Activated CD4-positive, alpha-beta T cell treated with anti-CD3 and anti-CD28 coated beads, Interleukin-10, Interleukin-2, amounts not matched to agents 100 ng/mL and 50 ng/mL, durations not matched to agents 16 hours and 8 hours (primary cell): ENCODE data around the gene ATP4A.
"Not testable (repeated sequence)": the region's sequence is repeated elsewhere in the genome, so short reads cannot be mapped to it uniquely, and the experiment has no call there.

ENCODE experiments used
- DNase-seq: peaks from one replicate; pipeline ENCODE4 v3.0.0-alpha.2; 2020

The ATP4A gene

GRCh38 chr19:35563207-35563829 lies at the start of gene ATP4A:
TSS of gene ATP4A (minus strand) at chr19:35563658. CDS start at chr19:35563629, 29 bp downstream.
- no peak for DNase-seq

DNA sequence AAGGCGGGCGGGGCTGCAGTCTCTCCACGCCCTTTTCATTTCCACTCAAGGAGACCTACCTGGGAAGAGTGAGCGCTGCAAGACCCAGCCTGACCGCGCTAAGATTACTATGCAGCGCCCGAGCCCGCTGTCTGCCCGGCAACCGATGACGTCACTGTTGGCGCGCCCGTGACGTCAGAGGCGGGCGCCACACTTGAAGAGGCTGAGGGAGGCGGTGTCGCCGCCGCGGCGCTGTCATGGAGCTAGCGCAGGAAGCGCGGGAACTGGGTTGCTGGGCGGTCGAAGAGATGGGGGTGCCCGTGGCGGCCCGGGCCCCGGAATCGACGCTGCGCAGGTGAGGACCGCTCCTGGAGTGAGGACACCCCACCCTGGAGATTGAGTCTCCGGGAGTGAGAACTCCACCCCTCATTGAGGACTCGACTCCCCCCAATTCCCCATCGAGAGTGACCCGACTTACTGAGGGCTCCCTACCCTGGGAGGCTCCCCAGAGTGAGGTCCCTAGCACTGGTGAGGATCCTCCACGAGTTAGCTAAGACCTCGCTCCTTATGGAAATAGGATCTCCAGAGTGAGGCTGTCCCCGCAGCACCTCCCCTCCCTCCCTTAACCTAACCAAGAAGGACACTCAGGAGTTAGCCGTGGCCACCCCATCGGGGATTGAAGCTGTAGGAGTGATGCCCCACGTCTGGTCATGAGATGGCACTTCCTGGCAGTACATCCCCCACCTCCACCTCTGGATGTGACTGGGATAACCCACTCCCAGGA lies 49.3 kb upstream of the ATP4A start, which contains the start of gene HAUS5:
Gene HAUS5, plus strand, starts transcription at position 177 of the 763 bp plus-strand sequence. Its CDS starts 60 bp downstream, at position 237.
- DNase-seq = peak; percentile 97

DNA sequence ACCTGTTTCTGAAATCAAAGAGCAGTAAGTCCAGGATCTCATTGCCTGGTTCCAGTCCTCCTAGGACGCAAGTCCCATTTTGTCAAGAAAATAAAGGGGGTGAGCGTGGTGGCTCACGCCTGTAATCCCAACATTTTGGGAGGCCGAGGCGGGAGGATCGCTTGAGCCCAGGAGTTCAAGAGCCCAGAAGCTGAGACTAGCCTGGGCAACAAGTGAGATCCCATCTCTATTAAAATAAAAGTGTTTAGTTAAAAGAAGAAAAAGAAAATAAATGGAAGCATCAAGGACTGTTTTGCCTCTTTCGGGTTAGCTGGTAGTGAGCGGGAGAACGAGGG lies 48.7 kb upstream of the ATP4A start:
- DNase-seq = no peak

DNA sequence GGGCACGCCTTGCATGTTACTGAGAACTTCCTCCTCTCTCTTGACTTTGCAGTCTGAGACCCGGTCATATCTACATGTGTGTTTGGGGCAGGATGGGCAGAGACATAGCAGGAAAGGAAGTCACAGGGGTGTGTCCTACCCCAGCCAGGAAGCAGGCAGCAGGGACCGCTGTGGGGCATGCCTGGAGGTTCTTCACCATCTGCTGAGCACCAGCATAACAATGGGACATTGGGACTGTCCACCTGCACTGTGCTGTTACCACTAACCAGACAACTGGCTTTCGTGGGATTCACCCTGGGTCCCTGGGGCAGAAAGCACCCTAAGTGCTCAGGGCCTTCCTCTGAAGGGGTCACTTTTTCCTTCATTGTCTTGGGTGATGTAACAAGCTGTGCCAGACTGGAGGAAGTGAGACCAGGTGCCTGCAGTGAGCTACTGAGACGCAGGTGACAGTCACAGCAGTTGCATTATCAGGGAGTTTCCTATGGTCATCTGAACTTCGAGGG lies 46.4 kb upstream of the ATP4A start:
- DNase-seq = peak; percentile 38

DNA sequence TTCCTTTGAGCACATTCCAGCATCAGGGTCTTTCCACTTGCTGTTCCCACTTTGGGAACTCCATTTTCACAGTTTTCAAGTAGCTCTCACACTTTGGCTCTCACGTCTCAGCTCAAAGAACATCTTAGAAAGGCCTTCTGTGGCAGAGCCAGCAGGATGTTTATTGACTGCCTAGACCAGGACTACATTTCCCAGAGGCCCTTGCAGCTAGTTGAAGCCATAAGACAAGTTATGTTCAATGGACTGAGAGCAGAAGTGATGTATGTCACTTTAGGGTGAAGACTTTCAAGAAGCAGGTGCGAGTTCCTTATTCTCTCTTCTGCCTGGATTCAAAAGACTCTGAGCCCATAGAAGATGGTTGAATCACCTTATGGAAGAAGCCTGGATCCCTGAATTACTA lies 44.8 kb upstream of the ATP4A start:
- no peak for DNase-seq

DNA sequence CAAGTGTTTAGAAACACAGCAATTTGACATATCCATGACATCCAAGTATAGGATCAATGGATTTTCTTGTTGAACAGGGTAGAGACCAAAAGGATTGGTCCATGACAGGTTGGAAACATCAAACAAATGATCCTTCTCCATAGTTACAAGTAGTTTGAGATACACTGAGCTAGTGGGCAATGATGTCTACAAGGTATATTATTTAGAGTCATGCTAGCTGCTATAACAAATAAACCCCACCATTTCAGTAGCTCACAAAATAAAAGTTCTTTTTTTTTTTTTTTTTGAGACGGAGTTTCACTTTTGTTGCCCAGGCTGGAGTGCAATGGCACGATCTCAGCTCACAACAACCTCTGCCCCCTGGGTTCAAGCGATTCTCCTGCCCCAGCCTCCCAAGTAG lies 44.2 kb upstream of the ATP4A start:
- DNase-seq = no peak

DNA sequence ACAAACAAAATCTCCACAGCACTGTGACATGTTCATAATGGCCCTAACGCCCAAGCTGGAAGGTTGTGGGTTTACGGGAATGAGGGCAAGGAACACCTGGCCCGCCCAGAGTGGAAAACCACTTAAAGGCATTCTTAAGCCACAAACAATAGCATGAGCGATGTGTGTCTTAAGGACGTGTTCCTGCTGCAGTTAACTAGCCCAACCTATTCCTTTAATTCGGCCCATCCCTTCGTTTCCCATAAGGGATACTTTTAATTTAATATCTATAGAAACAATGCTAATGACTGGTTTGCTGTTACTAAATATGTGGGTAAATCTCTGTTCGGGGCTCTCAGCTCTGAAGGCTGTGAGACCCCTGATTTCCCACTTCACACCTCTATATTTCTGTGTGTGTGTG lies 43.7 kb upstream of the ATP4A start:
- DNase-seq = not testable (repeated sequence)

DNA sequence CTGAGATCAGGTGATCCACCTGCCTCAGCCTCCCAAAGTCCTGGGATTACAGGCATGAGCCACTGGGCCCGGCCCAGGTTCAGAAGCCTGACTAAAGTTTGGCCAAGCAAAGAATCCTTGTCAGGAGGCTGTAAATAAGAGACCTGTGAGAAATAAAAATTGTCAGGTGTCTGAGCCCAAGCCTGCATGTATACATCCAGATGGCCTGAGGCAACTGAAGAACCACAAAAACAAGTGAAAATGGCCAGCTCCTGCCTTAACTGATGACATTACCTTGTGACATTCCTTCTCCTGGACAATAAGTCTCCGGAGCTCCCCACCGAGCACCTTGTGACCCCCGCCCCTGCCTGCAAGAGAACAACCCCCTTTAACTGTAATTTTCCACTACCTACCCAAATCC lies 41.0 kb upstream of the ATP4A start:
- DNase-seq = not testable (repeated sequence)

GRCh38 chr19:35601971-35602370 lies 38.5 kb upstream of the ATP4A start:
- DNase-seq = no peak

DNA sequence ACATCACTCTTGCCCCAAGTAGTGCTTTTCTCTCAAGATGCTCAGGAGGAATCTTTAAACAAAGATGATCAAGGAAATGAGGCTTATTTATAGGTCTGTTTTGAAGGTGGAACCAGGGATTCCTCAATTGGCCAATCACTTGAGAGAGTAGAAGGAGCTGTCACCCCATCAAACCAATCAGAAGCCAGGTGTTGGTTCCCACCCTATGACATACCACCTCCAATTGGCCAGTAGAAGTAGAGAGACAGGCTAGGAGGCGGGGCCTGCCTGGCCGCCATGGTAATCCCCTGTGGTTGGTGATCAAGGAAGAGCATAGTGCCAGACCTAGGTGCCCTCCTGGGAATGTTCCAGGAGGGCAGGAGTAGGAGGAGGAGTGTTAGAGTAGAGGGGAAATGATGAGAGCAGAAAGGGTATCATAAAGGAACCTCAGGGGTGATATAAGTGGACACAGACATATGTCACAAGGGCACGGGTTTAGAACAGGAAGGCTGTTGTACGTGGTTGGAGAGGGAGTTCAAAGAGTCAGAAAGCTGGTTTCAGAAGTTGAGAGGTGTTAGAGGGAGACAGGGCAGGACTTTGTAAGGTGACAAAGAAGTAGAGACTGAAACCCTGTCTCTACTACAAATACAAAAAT lies 33.0 kb upstream of the ATP4A start:
- peak; percentile 31 for DNase-seq

- no peak for DNase-seq
Observed at GRCh38 chr19:35595928-35596327, 32.5 kb upstream of the ATP4A start.

GRCh38 chr19:35595026-35595425 lies 31.6 kb upstream of the ATP4A start:
- not testable (repeated sequence) for DNase-seq

GRCh38 chr19:35592226-35592625 lies 28.8 kb upstream of the ATP4A start:
- DNase-seq = peak; percentile 41

DNA sequence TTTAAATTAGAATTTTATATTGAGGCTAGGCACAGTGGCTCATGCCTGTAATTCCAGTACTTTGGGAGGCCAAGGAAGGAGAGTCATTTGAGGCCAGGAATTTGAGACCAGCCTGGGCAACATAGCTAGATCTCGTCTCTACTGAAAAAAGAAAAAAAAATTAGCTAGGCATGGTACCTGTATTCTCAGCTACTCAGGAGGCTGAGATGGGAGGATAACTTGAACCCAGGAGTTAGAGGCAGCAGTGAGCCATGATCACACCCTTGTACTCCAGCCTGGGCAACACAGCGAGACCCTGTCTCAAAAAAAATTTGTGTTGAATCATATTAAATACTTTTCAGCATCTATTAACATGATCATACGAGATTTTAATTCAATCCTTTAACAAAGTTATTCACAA lies 27.4 kb upstream of the ATP4A start:
- no peak for DNase-seq

DNA sequence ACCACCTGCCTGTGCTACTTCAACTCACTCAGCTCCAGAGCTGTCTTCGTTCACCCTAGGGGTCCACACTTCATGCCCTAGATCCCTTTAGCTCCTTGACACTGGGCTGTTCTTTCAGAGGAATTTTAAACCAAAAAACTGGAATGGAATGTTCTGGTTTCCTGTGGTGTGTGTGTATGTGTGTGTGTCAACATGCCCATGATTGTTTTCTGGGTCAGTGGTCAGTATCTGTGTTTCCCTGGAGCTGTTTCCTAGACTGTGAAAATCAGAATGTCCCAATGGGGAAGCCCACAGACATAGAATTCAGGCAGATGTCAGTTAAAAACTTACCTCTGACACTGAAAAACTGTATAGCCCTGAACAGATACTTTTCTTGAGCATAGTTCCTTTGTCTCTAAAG lies 23.9 kb upstream of the ATP4A start:
- DNase-seq = no peak

GRCh38 chr19:35585848-35586247 lies 22.4 kb upstream of the ATP4A start, which contains the start of gene PMIS2:
TSS of gene PMIS2 (plus strand) at chr19:35586173. CDS start at chr19:35586260, 87 bp downstream.
- peak; percentile 16 for DNase-seq

GRCh38 chr19:35582760-35583159 lies 19.3 kb upstream of the ATP4A start:
- DNase-seq = no peak

- no peak for DNase-seq
Observed at GRCh38 chr19:35578707-35579106, 15.2 kb upstream of the ATP4A start.

GRCh38 chr19:35577918-35578317 lies 14.5 kb upstream of the ATP4A start:
- DNase-seq = no peak

GRCh38 chr19:35571406-35571965 lies 8.0 kb upstream of the ATP4A start:
- DNase-seq = no peak

DNA sequence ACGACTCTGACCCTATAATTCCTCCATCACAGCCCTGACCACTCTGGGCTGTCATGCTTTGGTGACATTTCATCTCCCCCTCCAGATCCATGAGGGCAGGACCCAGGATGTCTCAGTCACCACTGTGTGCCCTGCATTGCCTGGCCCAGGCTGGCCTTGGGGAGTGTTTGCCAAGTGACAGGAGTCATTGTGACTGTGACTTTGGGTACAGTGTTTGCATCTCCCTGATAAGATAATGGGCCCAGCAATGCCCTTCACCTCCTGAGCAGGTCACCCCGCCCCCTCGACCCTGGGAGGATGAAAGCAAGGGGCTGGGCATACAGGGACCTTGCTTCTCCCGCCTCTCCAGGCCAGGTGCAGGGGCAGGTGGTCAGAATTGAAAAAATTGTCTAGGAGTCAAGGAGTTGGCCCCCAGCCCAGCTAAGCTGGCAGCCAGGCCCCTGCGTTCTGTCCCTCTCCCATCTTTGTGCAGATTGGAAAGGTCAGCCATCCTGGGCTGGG lies 5.9 kb upstream of the ATP4A start:
- DNase-seq = no peak

DNA sequence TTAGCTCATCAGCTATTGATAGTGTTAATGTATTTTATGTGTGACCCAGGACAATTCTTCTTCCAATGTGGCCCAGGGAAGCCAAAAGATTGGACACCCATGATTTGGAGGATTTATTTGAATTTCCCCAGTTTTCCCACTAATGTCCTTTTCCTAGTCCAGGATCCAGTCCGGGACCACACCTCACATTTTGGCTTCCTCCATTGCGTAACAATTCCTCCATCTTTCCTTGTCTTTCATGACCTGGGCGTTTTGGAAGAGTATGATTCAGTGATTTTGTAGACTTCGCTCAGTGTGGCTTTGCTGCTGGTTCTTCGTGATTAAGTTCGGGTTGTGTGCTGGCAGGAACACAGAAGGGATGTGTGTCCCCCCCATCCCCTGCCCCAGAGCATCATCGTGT lies 3.3 kb upstream of the ATP4A start:
- no peak for DNase-seq
